Hepatocyte (in vitro differentiated cells): ENCODE results near the gene ACOX3. TPM values are rescaled to one million over a fixed set of nuclear protein-coding genes. Genes with fewer than 3 reads are reported as not detected.

ENCODE experiments used
- DNase-seq: peaks from one replicate; pipeline ENCODE4 v3.0.0-alpha.2; 2016; ENCODE audit warnings: low spot score
- H2AFZ ChIP-seq: fragments of 200-600 bp; sonication (generic); 2 replicates; pipeline ENCODE4 v1.6.0; 2016; ENCODE audit warnings: antibody characterized with exemption, mild to moderate bottlenecking
- H3K27ac ChIP-seq: fragments of 200-600 bp; sonication (generic); 2 replicates; pipeline ENCODE4 v1.5.1; 2016; ENCODE audit warnings: mild to moderate bottlenecking
- H3K27me3 ChIP-seq: fragments of 200-600 bp; sonication (generic); 2 replicates; pipeline ENCODE4 v1.6.1; 2016
- H3K36me3 ChIP-seq: fragments of 200-600 bp; sonication (generic); replicated peaks from 2 replicates; pipeline ENCODE4 v1.5.1; 2016; ENCODE audit warnings: low read depth; ENCODE audit not compliant: insufficient read depth
- H3K4me1 ChIP-seq: fragments of 200-600 bp; sonication (generic); 2 replicates; pipeline ENCODE4 v1.5.1; 2016; ENCODE audit warnings: mild to moderate bottlenecking, moderate library complexity; ENCODE audit not compliant: insufficient read depth
- H3K4me2 ChIP-seq: fragments of 200-600 bp; sonication (generic); 2 replicates; pipeline ENCODE4 v1.6.0; 2016
- H3K4me3 ChIP-seq: fragments of 200-600 bp; sonication (generic); 2 replicates; pipeline ENCODE4 v1.5.1; 2016; ENCODE audit warnings: mild to moderate bottlenecking
- H3K79me2 ChIP-seq: fragments of 200-600 bp; sonication (generic); 2 replicates; pipeline ENCODE4 v1.6.0; 2017; ENCODE audit warnings: mild to moderate bottlenecking
- H3K9me2 ChIP-seq: fragments of 200-600 bp; sonication (generic); replicated peaks from 2 replicates; pipeline ENCODE4 v1.6.0; 2017; ENCODE audit warnings: mild to moderate bottlenecking; ENCODE audit not compliant: insufficient read depth
- H3K9me3 ChIP-seq: fragments of 200-600 bp; sonication (generic); 2 replicates; pipeline ENCODE4 v1.5.1; 2016; ENCODE audit warnings: low read depth, mild to moderate bottlenecking
- H4K20me1 ChIP-seq: fragments of 200-600 bp; sonication (generic); 2 replicates; pipeline ENCODE4 v1.6.0; 2016; ENCODE audit warnings: mild to moderate bottlenecking; ENCODE audit not compliant: insufficient read depth, poor library complexity, severe bottlenecking
- CTCF ChIP-seq: fragments of 200-600 bp; sonication (generic); IDR thresholded peaks from 2 replicates; pipeline ENCODE4 v1.5.1; 2016; ENCODE audit warnings: antibody characterized with exemption, mild to moderate bottlenecking; ENCODE audit not compliant: poor library complexity
- EZH2 ChIP-seq: fragments of 200-600 bp; sonication (generic); IDR thresholded peaks from 2 replicates; pipeline ENCODE4 v1.6.1; 2016; ENCODE audit warnings: antibody characterized with exemption, mild to moderate bottlenecking, borderline replicate concordance
- EZH2phosphoT487 ChIP-seq: fragments of 200-600 bp; sonication (generic); IDR thresholded peaks from one replicate; pipeline ENCODE4 v1.6.1; 2018; ENCODE audit warnings: antibody characterized with exemption, mild to moderate bottlenecking, low read depth, moderate library complexity; ENCODE audit not compliant: unreplicated experiment, severe bottlenecking
- WGBS: methylation state at CpG from one replicate; pipeline ENCODE4 v1.1.6; 2016; ENCODE audit warnings: low lambda C conversion rate; ENCODE audit errors: missing lambda C conversion rate; 5-methylcytosine and 5-hydroxymethylcytosine counted together
- polyA plus RNA-seq: library from polyadenylated mRNA; unstranded; fragments of >200 nt; fragmentation: Nextera tagmentation; extraction: Ambion mirVana; gene quantifications from 2 replicates; pipeline ENCODE4 v1.2.1, GENCODE V29; 2016
- total RNA-seq: library from RNA; depleted of rRNA; stranded (reverse); fragments of >200 nt; gene quantifications from 2 replicates; pipeline ENCODE4 v1.2.3, GENCODE V29; 2014

The ACOX3 gene
- total and polyA plus RNA-seq, 2 experiments from 2014 or later = 17.6 to 22.5 TPM

- Histone ChIP-seq H3K79me2 (no peaks in the 10 kb centered on the region), H4K20me1 (no peaks in the 10 kb centered on the region), H3K27me3 (no peaks in the 10 kb centered on the region), H3K27ac (no peak overlapping the region), H3K4me1 (no peaks in the 10 kb centered on the region), H3K4me2 (no peak overlapping the region), H3K9me3 (no peaks in the 10 kb centered on the region), H3K4me3 (no peak overlapping the region), H2AFZ (no peak overlapping the region), H3K36me3 (no peaks in the 10 kb centered on the region), H3K9me2 (no peaks in the 10 kb centered on the region)
- 88% methylated on average over 31 of the region's 31 CpGs for WGBS
- TF ChIP-seq EZH2 (no peak), CTCF (no peak), EZH2phosphoT487 (no peak)
- DNase-seq = no peak
These were observed 25.4 kb upstream of the ACOX3 start for GRCh38 chr4:8465615-8466611.

- Histone ChIP-seq H3K27me3 (no peaks in the 10 kb centered on the region), H3K4me2 (no peak overlapping the region), H3K36me3 (no peaks in the 10 kb centered on the region), H3K27ac (no peak overlapping the region), H4K20me1 (no peaks in the 10 kb centered on the region), H3K79me2 (no peaks in the 10 kb centered on the region), H2AFZ (no peak overlapping the region), H3K9me3 (no peaks in the 10 kb centered on the region), H3K4me3 (no peak overlapping the region), H3K4me1 (peaks cover 4% of the 10 kb centered on the region), H3K9me2 (no peaks in the 10 kb centered on the region)
- no peak for DNase-seq
- WGBS = 58% methylated on average over 14 of the region's 14 CpGs
- TF ChIP-seq EZH2 = no peak
- no peak for TF ChIP-seq CTCF
These were observed 23.9 kb upstream of the ACOX3 start for GRCh38 chr4:8464381-8464780.

- 95% methylated on average over 9 of the region's 9 CpGs for WGBS
These were observed 23.3 kb upstream of the ACOX3 start for GRCh38 chr4:8463811-8464210.

More at GRCh38 chr4:8463811-8464210, 23.3 kb upstream of the ACOX3 start:
- Histone ChIP-seq H3K4me3 (no peak overlapping the region), H3K27ac (no peak overlapping the region), H3K9me2 (no peaks in the 10 kb centered on the region), H3K9me3 (no peaks in the 10 kb centered on the region), H3K4me1 (peaks cover 4% of the 10 kb centered on the region), H3K79me2 (no peaks in the 10 kb centered on the region), H4K20me1 (no peaks in the 10 kb centered on the region), H3K36me3 (no peaks in the 10 kb centered on the region), H3K27me3 (no peaks in the 10 kb centered on the region), H2AFZ (no peak overlapping the region), H3K4me2 (no peak overlapping the region)
- DNase-seq = no peak
- TF ChIP-seq EZH2 = no peak
- TF ChIP-seq CTCF = no peak
- no peak for TF ChIP-seq EZH2phosphoT487
